GM12865 (cell line): ENCODE results near the gene RAC2.

Source experiments
- DNase-seq: peaks from one replicate; pipeline ENCODE4 v3.0.0; 2010; ENCODE audit warnings: low read depth
- H3K4me3 ChIP-seq: 2 replicates; pipeline ENCODE4 v1.5.1; 2011; ENCODE audit warnings: mild to moderate bottlenecking, low read depth, low read length, control low read depth
- TF ChIP-seq, protein P1 (sequence below): IDR thresholded peaks from 2 replicates; pipeline ENCODE4 v1.5.1; 2011; ENCODE audit warnings: low read length, control low read depth, low read depth, inconsistent platforms; ENCODE audit not compliant: insufficient read depth; ENCODE audit errors: missing control alignments

RAC2 gene

DNA sequence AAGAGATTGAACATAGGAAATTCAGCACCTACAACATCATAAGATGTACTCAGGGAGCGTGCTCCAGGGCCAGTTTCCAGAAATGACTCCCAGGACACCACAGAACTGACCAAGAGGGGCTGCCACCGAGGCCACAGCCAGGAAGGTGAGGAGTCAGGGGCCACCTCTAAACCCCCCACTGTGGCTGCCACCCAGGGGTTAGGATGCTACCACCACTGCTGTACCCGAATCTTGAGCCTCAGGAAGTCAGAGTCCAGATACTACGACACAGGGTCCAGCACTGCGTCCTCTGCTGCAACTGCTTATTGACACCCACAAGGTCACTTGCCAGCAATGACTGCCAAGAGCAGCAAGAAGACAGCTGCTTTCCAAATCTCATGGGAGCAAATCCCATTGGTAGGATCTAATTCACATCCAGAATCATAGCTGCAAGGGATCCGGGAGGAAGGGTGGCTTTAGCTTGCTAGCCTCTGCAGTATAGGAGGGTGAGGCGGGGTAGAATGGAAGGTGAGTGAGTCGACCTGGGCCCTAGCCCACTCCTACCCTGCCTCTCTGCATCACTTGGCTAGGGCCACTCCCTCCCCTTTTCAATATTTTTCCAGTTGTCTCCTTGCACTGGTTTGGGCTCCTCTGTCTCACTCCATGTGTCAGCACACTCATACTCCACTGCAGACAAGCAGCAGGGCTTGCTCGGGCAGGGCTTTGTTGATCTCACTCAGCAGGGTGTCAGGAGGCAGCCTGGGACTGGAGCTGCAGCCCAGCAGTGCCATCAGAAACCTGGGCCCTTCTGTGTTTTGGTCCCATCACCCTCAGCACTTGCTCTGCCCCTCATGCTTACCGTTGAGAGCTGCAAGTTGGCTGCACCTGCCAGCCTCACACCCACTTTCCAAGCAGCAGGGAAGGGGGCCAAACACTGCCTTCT is 20.2 kb upstream of the RAC2 start:
- no peak overlapping the region for H3K4me3 ChIP-seq
- TF ChIP-seq, protein P1, sequence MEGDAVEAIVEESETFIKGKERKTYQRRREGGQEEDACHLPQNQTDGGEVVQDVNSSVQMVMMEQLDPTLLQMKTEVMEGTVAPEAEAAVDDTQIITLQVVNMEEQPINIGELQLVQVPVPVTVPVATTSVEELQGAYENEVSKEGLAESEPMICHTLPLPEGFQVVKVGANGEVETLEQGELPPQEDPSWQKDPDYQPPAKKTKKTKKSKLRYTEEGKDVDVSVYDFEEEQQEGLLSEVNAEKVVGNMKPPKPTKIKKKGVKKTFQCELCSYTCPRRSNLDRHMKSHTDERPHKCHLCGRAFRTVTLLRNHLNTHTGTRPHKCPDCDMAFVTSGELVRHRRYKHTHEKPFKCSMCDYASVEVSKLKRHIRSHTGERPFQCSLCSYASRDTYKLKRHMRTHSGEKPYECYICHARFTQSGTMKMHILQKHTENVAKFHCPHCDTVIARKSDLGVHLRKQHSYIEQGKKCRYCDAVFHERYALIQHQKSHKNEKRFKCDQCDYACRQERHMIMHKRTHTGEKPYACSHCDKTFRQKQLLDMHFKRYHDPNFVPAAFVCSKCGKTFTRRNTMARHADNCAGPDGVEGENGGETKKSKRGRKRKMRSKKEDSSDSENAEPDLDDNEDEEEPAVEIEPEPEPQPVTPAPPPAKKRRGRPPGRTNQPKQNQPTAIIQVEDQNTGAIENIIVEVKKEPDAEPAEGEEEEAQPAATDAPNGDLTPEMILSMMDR, result no peak
- DNase-seq, result no peak

DNA sequence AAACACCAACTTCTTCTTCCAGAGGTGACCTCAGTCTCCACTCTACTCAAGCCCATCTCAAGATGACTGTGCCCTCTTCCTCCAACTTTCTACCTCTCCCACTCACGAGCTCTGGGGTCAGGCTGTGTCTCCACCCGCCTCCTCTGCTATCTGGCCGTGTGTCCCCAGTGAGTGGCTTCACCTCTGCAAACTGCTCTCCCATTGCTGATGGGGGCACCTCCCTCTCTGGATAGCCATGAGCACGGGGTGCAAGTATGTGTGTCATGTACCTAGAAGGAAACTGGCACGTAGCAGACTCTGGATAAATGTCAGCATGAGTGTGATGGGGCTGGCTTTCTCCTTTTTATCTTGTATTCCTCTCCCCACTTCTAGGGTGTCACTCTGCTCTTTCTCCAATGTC is 18.3 kb upstream of the RAC2 start:
- TF ChIP-seq, protein P1, result no peak

DNA sequence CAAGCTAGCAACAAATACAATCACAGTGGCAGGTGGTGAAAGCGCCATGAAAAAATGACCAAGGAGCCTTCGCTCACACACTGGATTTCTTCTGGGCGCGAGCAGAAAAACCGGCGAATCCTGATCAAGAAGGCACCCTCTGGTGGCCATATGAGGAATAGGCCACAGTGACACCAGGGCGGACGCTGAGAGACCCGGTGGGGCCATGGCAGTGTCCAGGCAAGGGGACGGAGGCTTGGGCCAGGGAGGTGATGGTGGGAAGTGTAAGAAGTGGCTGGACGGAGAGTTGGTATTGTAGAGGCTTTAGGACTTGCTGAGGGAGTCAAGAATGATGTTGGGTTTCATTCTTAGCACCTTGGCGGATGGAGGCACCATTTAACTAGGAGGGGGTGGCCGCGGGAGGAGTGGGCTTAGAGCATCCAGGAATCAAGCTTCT is 16.9 kb upstream of the RAC2 start:
- TF ChIP-seq, protein P1, result peak; percentile 96
- peak; percentile 74 for DNase-seq
- H3K4me3 ChIP-seq, result no peak overlapping the region

More for the DNA sequence above, 18.3 kb upstream of the RAC2 start:
- DNase-seq, result no peak
- no peak overlapping the region for H3K4me3 ChIP-seq

DNA sequence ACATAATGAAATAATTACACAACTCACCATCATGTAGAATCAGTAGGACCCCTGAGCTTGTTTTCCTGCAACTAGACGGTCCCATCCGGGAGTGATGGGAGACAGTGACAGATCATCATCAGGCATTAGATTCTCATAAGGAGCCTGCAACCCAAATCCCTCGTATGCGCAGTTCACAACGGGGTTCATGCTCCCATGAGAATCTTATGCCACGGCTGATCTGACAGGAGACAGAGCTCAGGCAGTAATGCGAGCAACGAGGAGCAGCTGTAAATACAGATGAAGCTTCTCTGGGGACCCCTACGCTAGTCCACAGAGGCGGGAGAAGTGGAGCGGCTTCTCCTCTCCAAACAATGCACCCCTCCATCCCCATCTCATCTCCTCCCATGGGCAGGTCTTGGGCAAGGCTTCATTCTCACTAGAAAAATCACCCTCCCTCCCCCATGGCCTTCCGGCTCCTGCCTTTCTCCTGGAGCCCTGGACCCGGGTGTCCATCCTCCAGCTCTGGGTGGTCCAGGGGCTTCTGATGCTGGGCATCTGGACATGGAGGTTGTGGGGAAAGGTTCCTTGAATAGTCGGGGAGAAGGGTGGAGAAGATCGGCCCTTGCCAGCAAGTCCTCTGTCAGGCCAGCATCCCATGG is 16.2 kb upstream of the RAC2 start:
- no peak overlapping the region for H3K4me3 ChIP-seq
- TF ChIP-seq, protein P1, result no peak
- DNase-seq, result no peak

DNA sequence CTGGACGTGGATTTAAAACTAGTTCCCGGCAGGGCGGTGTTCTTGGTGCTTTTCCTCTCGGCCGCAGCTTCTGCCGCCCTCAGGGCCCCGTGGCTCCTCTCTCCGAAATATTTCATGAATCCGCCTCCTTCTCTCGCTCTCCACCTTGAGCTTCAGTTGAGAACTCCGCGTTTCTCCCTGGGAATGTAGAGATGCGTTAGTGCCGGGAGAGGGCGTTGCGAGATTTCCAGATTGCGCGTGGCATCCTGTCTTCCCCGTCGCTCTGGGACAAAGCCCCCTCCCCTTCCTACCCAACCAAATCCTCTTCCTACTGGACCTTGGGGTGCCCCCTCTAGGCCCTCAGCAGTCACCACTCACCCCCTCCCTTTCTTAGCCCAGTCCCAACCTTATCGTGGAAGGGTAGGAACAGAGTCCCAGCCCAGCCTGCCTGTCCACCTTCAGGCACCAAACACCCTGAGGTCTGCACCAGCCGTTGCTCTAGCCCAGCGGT is 15.5 kb upstream of the RAC2 start:
- no peak overlapping the region for H3K4me3 ChIP-seq

DNA sequence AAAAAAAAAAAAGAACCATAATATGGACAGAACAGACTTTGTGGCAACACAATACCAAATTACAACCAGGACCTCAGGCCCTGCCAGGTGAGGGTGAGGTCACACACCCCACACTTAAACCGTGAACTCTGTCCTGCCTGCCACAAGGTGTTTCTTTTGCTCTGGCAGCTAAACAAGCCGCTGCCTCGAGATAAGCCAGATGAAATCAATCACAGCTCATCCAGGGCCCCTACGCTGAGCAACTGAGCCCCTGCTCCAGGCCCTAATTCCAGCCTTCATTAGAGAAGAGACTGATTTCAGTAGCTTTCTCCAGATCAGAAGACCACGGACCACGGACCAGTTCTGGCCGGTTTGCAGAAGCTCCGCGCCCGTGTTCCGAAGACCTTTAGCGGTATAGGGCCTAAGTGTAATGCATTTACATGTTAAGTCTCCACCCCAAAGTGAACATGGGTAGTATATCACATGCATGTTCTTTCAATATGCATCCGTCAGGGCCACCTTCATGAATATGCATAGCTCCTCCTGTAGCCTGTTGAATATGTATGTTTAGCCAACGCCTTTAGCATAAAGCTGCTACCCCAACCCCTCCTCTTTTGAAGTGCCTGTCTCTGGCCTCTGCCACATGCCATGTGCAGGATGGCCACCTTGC is 14.8 kb upstream of the RAC2 start:
- no peak overlapping the region for H3K4me3 ChIP-seq
- TF ChIP-seq, protein P1, result no peak
- DNase-seq, result no peak

More for the DNA sequence above, 15.5 kb upstream of the RAC2 start:
- TF ChIP-seq, protein P1, result peak; percentile 21
- no peak for DNase-seq
